Measurements from ENCODE around the gene FOXF2. TPM values are rescaled to one million over a fixed set of nuclear protein-coding genes. Genes with fewer than 3 reads are reported as not detected.

Gene FOXF2
- total RNA-seq, result not detected in 2 replicates

DNA sequence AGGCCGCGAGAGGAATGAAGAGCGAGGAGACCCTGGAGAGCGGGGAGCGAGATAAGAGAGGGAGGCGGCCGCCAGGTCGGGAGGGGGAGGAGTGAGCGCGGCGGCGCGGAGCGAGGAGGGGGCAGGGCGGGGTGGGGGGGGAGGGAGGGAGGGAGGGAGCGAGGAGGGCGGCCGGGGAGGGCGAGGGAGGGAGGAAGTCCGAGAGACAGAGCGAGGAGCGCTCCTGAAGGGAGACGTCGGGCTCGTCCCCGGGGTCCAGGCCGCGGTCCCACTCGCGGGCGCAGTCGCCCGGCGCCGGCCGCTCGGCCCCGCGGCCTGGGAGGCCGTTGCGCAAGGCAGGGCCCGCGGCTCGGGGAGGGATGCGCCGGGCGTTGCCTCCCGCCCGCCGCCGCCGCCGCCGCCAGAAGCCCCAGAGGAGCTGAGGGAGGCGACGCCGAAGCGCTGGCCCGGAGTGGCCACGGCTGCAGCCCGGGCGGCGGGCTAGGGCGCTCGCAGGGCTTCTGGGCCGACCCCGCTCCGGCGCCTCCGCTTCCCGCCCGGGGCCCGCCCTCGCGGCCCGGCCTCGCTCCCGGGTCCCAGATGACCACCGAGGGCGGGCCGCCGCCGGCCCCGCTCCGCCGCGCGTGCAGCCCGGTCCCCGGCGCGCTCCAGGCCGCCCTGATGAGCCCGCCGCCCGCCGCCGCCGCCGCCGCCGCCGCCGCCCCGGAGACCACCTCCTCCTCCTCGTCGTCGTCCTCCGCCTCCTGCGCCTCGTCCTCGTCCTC lies at the start of gene FOXF2:
Gene FOXF2 (plus strand): TSS at position 208 of the 764 bp plus-strand sequence. CDS start 372 bp downstream, at position 580.
- ATAC-seq (ENCODE audit: low read depth) (peak; percentile 14), DNase-seq (no peak)
- ChIA-PET POLR2A (no interaction called here), CTCF (no interaction called here)
- no peaks in the 10 kb centered on the region for H3K9me3 Mint-ChIP-seq
- TF ChIP-seq, protein P1, sequence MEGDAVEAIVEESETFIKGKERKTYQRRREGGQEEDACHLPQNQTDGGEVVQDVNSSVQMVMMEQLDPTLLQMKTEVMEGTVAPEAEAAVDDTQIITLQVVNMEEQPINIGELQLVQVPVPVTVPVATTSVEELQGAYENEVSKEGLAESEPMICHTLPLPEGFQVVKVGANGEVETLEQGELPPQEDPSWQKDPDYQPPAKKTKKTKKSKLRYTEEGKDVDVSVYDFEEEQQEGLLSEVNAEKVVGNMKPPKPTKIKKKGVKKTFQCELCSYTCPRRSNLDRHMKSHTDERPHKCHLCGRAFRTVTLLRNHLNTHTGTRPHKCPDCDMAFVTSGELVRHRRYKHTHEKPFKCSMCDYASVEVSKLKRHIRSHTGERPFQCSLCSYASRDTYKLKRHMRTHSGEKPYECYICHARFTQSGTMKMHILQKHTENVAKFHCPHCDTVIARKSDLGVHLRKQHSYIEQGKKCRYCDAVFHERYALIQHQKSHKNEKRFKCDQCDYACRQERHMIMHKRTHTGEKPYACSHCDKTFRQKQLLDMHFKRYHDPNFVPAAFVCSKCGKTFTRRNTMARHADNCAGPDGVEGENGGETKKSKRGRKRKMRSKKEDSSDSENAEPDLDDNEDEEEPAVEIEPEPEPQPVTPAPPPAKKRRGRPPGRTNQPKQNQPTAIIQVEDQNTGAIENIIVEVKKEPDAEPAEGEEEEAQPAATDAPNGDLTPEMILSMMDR (IDR thresholded peaks at IDR 0.05), result no peak
- H3K4me3 Mint-ChIP-seq, result peak within 1 kb of the TSS; percentile 81
- H3K36me3 Mint-ChIP-seq (ENCODE audit: low read depth), result no peaks in the 10 kb centered on the region
- no peak within 1 kb of the TSS for H3K27ac Mint-ChIP-seq
- H3K27me3 Mint-ChIP-seq, result peaks cover 63% of the 10 kb centered on the region
- intact Hi-C loops (cut with micrococcal nuclease), result no loop called here
- peaks cover 28% of the 10 kb centered on the region for H3K4me1 Mint-ChIP-seq

DNA sequence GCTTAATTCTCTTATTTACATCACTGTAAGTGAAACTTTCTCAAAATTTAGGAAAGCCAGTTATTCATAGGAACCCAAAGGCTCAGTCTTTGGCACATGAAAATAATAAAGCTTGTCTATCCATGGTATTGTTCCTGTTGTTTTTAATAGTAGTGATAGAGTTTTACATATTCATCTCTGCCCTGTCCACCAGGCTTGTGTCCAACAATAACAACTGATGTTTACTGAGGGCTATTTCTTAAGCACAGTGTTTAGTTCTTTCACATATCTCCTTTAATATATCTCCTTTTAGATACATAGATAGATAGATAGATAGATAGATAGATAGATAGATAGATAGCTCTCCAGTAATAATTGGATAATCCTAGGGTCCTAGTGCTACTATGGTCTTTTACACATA lies 43.3 kb upstream of the FOXF2 start:
- no peaks in the 10 kb centered on the region for H3K36me3 Mint-ChIP-seq (ENCODE audit: low read depth)
- H3K27me3 Mint-ChIP-seq, result peaks cover 43% of the 10 kb centered on the region
- H3K4me1 Mint-ChIP-seq, result no peaks in the 10 kb centered on the region
- ChIA-PET POLR2A (no interaction called here), CTCF (no interaction called here)
- intact Hi-C loops (cut with micrococcal nuclease), result no loop called here
- H3K27ac Mint-ChIP-seq, result no peak overlapping the region
- ATAC-seq (ENCODE audit: low read depth) (no peak), DNase-seq (no peak)
- TF ChIP-seq, protein P1 (IDR thresholded peaks at IDR 0.05), result no peak
- peaks cover 28% of the 10 kb centered on the region for H3K9me3 Mint-ChIP-seq
- H3K4me3 Mint-ChIP-seq, result no peak overlapping the region

DNA sequence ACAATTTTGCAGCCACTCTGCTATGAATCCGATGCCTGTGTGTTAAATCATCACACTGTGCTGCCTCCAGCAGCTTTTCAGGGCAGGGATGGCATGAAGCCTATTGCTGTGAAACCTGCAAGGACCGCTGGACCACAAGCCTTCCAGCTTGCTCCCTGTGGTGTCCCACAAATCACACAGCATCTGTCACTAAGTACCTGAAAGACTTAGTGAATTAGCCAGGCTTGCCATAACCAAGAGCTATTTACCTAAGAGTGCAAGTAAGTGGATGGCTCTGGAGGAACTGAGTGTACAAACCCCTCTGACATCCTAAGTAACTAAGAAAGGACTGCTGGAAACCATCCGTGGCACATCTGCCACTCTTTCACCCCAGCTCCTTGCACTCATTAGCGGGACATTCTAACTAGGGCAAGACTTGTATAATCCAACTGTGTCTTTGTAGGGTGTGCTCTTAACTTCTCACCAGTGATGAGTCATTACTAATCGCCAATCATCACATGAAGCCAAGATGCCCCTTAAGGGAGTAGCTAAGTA lies 42.8 kb upstream of the FOXF2 start:
- TF ChIP-seq, protein P1 (IDR thresholded peaks at IDR 0.05), result no peak
- Mint-ChIP-seq H3K36me3 (ENCODE audit: low read depth) (no peaks in the 10 kb centered on the region), H3K9me3 (peaks cover 31% of the 10 kb centered on the region), H3K4me3 (no peak overlapping the region), H3K27ac (no peak overlapping the region), H3K27me3 (peaks cover 38% of the 10 kb centered on the region), H3K4me1 (no peaks in the 10 kb centered on the region)
- CTCF ChIA-PET, result no interaction called here
- POLR2A ChIA-PET, result no interaction called here
- intact Hi-C loops (cut with micrococcal nuclease), result no loop called here
- DNase-seq (no peak), ATAC-seq (ENCODE audit: low read depth) (no peak)

DNA sequence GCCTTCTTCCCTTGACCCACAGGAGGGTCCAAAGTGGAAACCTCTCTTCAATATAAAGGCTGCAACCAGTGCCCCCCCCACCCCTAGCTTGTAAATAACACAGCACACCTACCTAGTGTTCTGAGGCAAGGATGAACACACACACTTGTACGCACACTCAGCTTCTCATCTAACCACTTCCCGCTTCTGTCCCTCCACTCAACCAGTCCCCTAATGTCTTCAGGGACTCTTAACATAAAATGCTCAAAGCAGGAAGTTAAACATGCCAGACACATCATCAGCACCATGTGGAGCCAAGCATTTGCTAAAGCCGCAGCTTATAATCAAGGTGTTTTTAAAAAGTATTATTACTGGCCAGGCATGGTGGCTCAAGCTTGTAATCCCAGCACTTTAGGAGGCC lies 42.2 kb upstream of the FOXF2 start:
- ChIA-PET POLR2A (no interaction called here), CTCF (no interaction called here)
- peaks cover 37% of the 10 kb centered on the region for H3K27me3 Mint-ChIP-seq
- H3K4me3 Mint-ChIP-seq, result no peak overlapping the region
- no peak overlapping the region for H3K27ac Mint-ChIP-seq
- no peaks in the 10 kb centered on the region for H3K4me1 Mint-ChIP-seq
- H3K9me3 Mint-ChIP-seq, result peaks cover 32% of the 10 kb centered on the region
- no peak for DNase-seq
- TF ChIP-seq, protein P1 (IDR thresholded peaks at IDR 0.05), result no peak
- no peak for ATAC-seq (ENCODE audit: low read depth)
- H3K36me3 Mint-ChIP-seq (ENCODE audit: low read depth), result no peaks in the 10 kb centered on the region
- intact Hi-C loops (cut with micrococcal nuclease), result no loop called here

DNA sequence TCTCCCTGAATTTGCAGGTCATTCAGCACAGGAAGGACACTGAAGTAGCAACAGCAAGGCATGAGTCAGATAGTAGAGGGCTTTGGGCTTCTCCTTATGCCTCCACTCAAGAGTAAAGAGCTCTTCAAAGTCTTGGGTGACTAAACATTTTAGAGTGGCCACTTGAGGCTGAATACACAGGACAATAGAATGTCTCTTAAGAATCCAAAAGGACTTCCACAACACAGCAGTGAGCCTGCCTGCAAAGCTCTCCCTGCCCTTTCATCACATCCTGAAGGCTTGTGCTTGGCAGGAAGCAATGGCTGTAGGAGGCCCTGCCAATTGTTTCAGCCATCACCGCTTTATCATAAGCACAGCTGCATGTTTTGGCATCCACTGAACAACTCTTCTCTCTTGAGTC lies 40.7 kb upstream of the FOXF2 start:
- Mint-ChIP-seq H3K4me3 (no peak overlapping the region), H3K36me3 (ENCODE audit: low read depth) (no peaks in the 10 kb centered on the region), H3K9me3 (peaks cover 36% of the 10 kb centered on the region), H3K4me1 (no peaks in the 10 kb centered on the region), H3K27ac (no peak overlapping the region), H3K27me3 (peaks cover 48% of the 10 kb centered on the region)
- DNase-seq (no peak), ATAC-seq (ENCODE audit: low read depth) (no peak)
- intact Hi-C loops (cut with micrococcal nuclease), result no loop called here
- TF ChIP-seq, protein P1 (IDR thresholded peaks at IDR 0.05), result no peak
- POLR2A ChIA-PET, result no interaction called here
- CTCF ChIA-PET, result no interaction called here

All from activated B cell treated with CpG ODN at 0.5 μM for 24 hours (primary cell).